Measurements from ENCODE around the gene GMPR. TPM values are rescaled to one million over a fixed set of nuclear protein-coding genes. Genes with fewer than 3 reads are reported as not detected.

Gene GMPR
- total RNA-seq, 1 donor from 2014 or later, result 0.96 TPM

GRCh38 chr6:16274483-16274882 is 36.1 kb downstream of the GMPR start:
- Mint-ChIP-seq H3K36me3 (ENCODE audit: low read depth) (no peaks in the 10 kb centered on the region), H3K9me3 (no peaks in the 10 kb centered on the region), H3K4me1 (ENCODE audit: low read depth) (peaks cover 7% of the 10 kb centered on the region), H3K4me3 (no peak overlapping the region), H3K27ac (no peak overlapping the region), H3K27me3 (ENCODE audit: insufficient read depth) (peaks cover 10% of the 10 kb centered on the region)
- DNase-seq (ENCODE audit: low spot score), result no peak
- intact Hi-C loops (cut with micrococcal nuclease), result no loop called here

- H3K4me3 Mint-ChIP-seq, result no peak overlapping the region
- no peak for DNase-seq (ENCODE audit: low spot score)
Observed at GRCh38 chr6:16274885-16275589, 36.6 kb downstream of the GMPR start.

GRCh38 chr6:16277101-16277981 is 39.0 kb downstream of the GMPR start:
- Mint-ChIP-seq H3K36me3 (ENCODE audit: low read depth) (no peaks in the 10 kb centered on the region), H3K9me3 (no peaks in the 10 kb centered on the region), H3K4me1 (ENCODE audit: low read depth) (peaks cover 7% of the 10 kb centered on the region), H3K27ac (no peak overlapping the region), H3K27me3 (ENCODE audit: insufficient read depth) (peaks cover 5% of the 10 kb centered on the region), H3K4me3 (no peak overlapping the region)
- no peak for DNase-seq (ENCODE audit: low spot score)
- intact Hi-C loops (cut with micrococcal nuclease), result no loop called here

More at GRCh38 chr6:16274885-16275589, 36.6 kb downstream of the GMPR start:
- Mint-ChIP-seq H3K9me3 (no peaks in the 10 kb centered on the region), H3K27ac (no peak overlapping the region), H3K27me3 (ENCODE audit: insufficient read depth) (peaks cover 10% of the 10 kb centered on the region), H3K4me1 (ENCODE audit: low read depth) (peaks cover 7% of the 10 kb centered on the region), H3K36me3 (ENCODE audit: low read depth) (no peaks in the 10 kb centered on the region)
- intact Hi-C loops (cut with micrococcal nuclease), result no loop called here

- Mint-ChIP-seq H3K9me3 (no peaks in the 10 kb centered on the region), H3K36me3 (ENCODE audit: low read depth) (no peaks in the 10 kb centered on the region)
- DNase-seq (ENCODE audit: low spot score), result no peak
Observed at GRCh38 chr6:16278048-16278724, 39.8 kb downstream of the GMPR start.

GRCh38 chr6:16278750-16279149 is 40.4 kb downstream of the GMPR start:
- intact Hi-C loops (cut with micrococcal nuclease), result no loop called here
- H3K36me3 Mint-ChIP-seq (ENCODE audit: low read depth), result no peaks in the 10 kb centered on the region

More at GRCh38 chr6:16278048-16278724, 39.8 kb downstream of the GMPR start:
- no peak overlapping the region for H3K4me3 Mint-ChIP-seq
- H3K27me3 Mint-ChIP-seq (ENCODE audit: insufficient read depth), result peaks cover 3% of the 10 kb centered on the region
- intact Hi-C loops (cut with micrococcal nuclease), result no loop called here
- H3K4me1 Mint-ChIP-seq (ENCODE audit: low read depth), result peaks cover 7% of the 10 kb centered on the region
- H3K27ac Mint-ChIP-seq, result no peak overlapping the region

GRCh38 chr6:16279243-16279642 is 40.9 kb downstream of the GMPR start:
- DNase-seq (ENCODE audit: low spot score), result no peak
- no peaks in the 10 kb centered on the region for H3K27me3 Mint-ChIP-seq (ENCODE audit: insufficient read depth)
- no peak overlapping the region for H3K4me3 Mint-ChIP-seq
- H3K9me3 Mint-ChIP-seq, result no peaks in the 10 kb centered on the region
- intact Hi-C loops (cut with micrococcal nuclease), result no loop called here
- no peaks in the 10 kb centered on the region for H3K36me3 Mint-ChIP-seq (ENCODE audit: low read depth)
- H3K4me1 Mint-ChIP-seq (ENCODE audit: low read depth), result peaks cover 7% of the 10 kb centered on the region
- no peak overlapping the region for H3K27ac Mint-ChIP-seq

More at GRCh38 chr6:16278750-16279149, 40.4 kb downstream of the GMPR start:
- no peak overlapping the region for H3K4me3 Mint-ChIP-seq
- no peak for DNase-seq (ENCODE audit: low spot score)
- no peaks in the 10 kb centered on the region for H3K9me3 Mint-ChIP-seq
- H3K4me1 Mint-ChIP-seq (ENCODE audit: low read depth), result peaks cover 7% of the 10 kb centered on the region
- no peaks in the 10 kb centered on the region for H3K27me3 Mint-ChIP-seq (ENCODE audit: insufficient read depth)
- H3K27ac Mint-ChIP-seq, result no peak overlapping the region

- H3K4me1 Mint-ChIP-seq (ENCODE audit: low read depth), result peaks cover 6% of the 10 kb centered on the region
- intact Hi-C loops (cut with micrococcal nuclease), result loop anchor here (10.0 kb wide), 1 partner anchor 802 kb away; no protein-coding TSS in a partner anchor
- H3K9me3 Mint-ChIP-seq, result no peaks in the 10 kb centered on the region
Observed at GRCh38 chr6:16282370-16282769, 44.0 kb downstream of the GMPR start.

GRCh38 chr6:16284472-16284871 is 46.1 kb downstream of the GMPR start:
- intact Hi-C loops (cut with micrococcal nuclease), result loop anchor here (10.0 kb wide), 1 partner anchor 800 kb away; no protein-coding TSS in a partner anchor
- Mint-ChIP-seq H3K36me3 (ENCODE audit: low read depth) (no peaks in the 10 kb centered on the region), H3K4me1 (ENCODE audit: low read depth) (no peaks in the 10 kb centered on the region), H3K27ac (no peak overlapping the region), H3K4me3 (no peak overlapping the region), H3K27me3 (ENCODE audit: insufficient read depth) (no peaks in the 10 kb centered on the region), H3K9me3 (no peaks in the 10 kb centered on the region)
- no peak for DNase-seq (ENCODE audit: low spot score)

More at GRCh38 chr6:16282370-16282769, 44.0 kb downstream of the GMPR start:
- Mint-ChIP-seq H3K36me3 (ENCODE audit: low read depth) (no peaks in the 10 kb centered on the region), H3K27me3 (ENCODE audit: insufficient read depth) (no peaks in the 10 kb centered on the region), H3K27ac (no peak overlapping the region), H3K4me3 (no peak overlapping the region)
- DNase-seq (ENCODE audit: low spot score), result no peak

GRCh38 chr6:16285467-16286150 is 47.2 kb downstream of the GMPR start:
- Mint-ChIP-seq H3K27me3 (ENCODE audit: insufficient read depth) (no peaks in the 10 kb centered on the region), H3K4me3 (no peak overlapping the region), H3K27ac (no peak overlapping the region), H3K9me3 (no peaks in the 10 kb centered on the region), H3K4me1 (ENCODE audit: low read depth) (no peaks in the 10 kb centered on the region), H3K36me3 (ENCODE audit: low read depth) (no peaks in the 10 kb centered on the region)
- intact Hi-C loops (cut with micrococcal nuclease), result loop anchor here (1.0 to 10.0 kb wide), 2 partner anchors 46 to 799 kb away; no protein-coding TSS in a partner anchor
- DNase-seq (ENCODE audit: low spot score), result no peak

- Mint-ChIP-seq H3K27me3 (ENCODE audit: insufficient read depth) (no peaks in the 10 kb centered on the region), H3K36me3 (ENCODE audit: low read depth) (no peaks in the 10 kb centered on the region), H3K9me3 (no peaks in the 10 kb centered on the region), H3K4me1 (ENCODE audit: low read depth) (no peaks in the 10 kb centered on the region), H3K27ac (no peak overlapping the region), H3K4me3 (no peak overlapping the region)
- peak; percentile 8 for DNase-seq (ENCODE audit: low spot score)
- intact Hi-C loops (cut with micrococcal nuclease), result loop anchor here (1.0 to 10.0 kb wide), 2 partner anchors 45 to 799 kb away; no protein-coding TSS in a partner anchor
Observed at GRCh38 chr6:16286151-16286522, 47.8 kb downstream of the GMPR start.

GRCh38 chr6:16288163-16288562 is 49.8 kb downstream of the GMPR start:
- Mint-ChIP-seq H3K4me3 (no peak overlapping the region), H3K4me1 (ENCODE audit: low read depth) (no peaks in the 10 kb centered on the region), H3K36me3 (ENCODE audit: low read depth) (no peaks in the 10 kb centered on the region), H3K27me3 (ENCODE audit: insufficient read depth) (no peaks in the 10 kb centered on the region), H3K9me3 (no peaks in the 10 kb centered on the region), H3K27ac (no peak overlapping the region)
- intact Hi-C loops (cut with micrococcal nuclease), result loop anchor here (10.0 kb wide), 1 partner anchor 797 kb away; no protein-coding TSS in a partner anchor
- no peak for DNase-seq (ENCODE audit: low spot score)

- no peaks in the 10 kb centered on the region for H3K4me1 Mint-ChIP-seq (ENCODE audit: low read depth)
- no peak for DNase-seq (ENCODE audit: low spot score)
- H3K27ac Mint-ChIP-seq, result no peak overlapping the region
- intact Hi-C loops (cut with micrococcal nuclease), result no loop called here
- no peak overlapping the region for H3K4me3 Mint-ChIP-seq
- no peaks in the 10 kb centered on the region for H3K9me3 Mint-ChIP-seq
- no peaks in the 10 kb centered on the region for H3K27me3 Mint-ChIP-seq (ENCODE audit: insufficient read depth)
- no peaks in the 10 kb centered on the region for H3K36me3 Mint-ChIP-seq (ENCODE audit: low read depth)
Observed at GRCh38 chr6:16291739-16292138, 53.4 kb downstream of the GMPR start.

Data from activated T-helper 1 cell treated with anti-CD3 and anti-CD28 coated beads, Interleukin-12 subunit alpha, Interleukin-12 subunit beta, Interleukin-2, Interleukin-4 antibody, amounts not matched to agents 30 ng/mL and 10 ng/mL and 1 ng/mL, durations not matched to agents 14 hours and 24 hours and 36 hours (primary cell).